OCI-M1 (cell line): ENCODE data around the gene ERN2.
A peak's percentile ranks its signal among the peaks of the same experiment; 100 is the strongest.

Experiments
- DNase-seq: peaks from one replicate; lab custom pipeline; 2025; lab: John Stamatoyannopoulos, UW

ERN2 gene

GRCh38 chr16:23687034-23687808 is 25.8 kb downstream of the ERN2 start:
- DNase-seq = no peak

GRCh38 chr16:23683487-23683886 is 29.5 kb downstream of the ERN2 start:
- DNase-seq = no peak

GRCh38 chr16:23682181-23682580 is 30.8 kb downstream of the ERN2 start:
- no peak for DNase-seq

GRCh38 chr16:23679986-23680336 is 33.1 kb downstream of the ERN2 start:
- DNase-seq = no peak

- peak; percentile 81 for DNase-seq
Measured at GRCh38 chr16:23679274-23679985, 33.6 kb downstream of the ERN2 start.

GRCh38 chr16:23678430-23679273 is 34.4 kb downstream of the ERN2 start, which contains the start of gene PLK1:
PLK1 (plus strand) TSS chr16:23678889; CDS start chr16:23678933, 44 bp downstream.
- peak; percentile 93 for DNase-seq

GRCh38 chr16:23676924-23677480 is 36.0 kb downstream of the ERN2 start:
- no peak for DNase-seq

- no peak for DNase-seq
Measured at GRCh38 chr16:23673971-23674614, 38.9 kb downstream of the ERN2 start.

GRCh38 chr16:23670137-23670776 is 42.8 kb downstream of the ERN2 start:
- DNase-seq = no peak

GRCh38 chr16:23668873-23669272 is 44.1 kb downstream of the ERN2 start:
- no peak for DNase-seq

- DNase-seq = no peak
Measured at GRCh38 chr16:23668225-23668624, 44.8 kb downstream of the ERN2 start.

GRCh38 chr16:23667355-23667659 is 45.7 kb downstream of the ERN2 start:
- no peak for DNase-seq

GRCh38 chr16:23666571-23667354 is 46.3 kb downstream of the ERN2 start:
- no peak for DNase-seq

GRCh38 chr16:23663918-23664317 is 49.1 kb downstream of the ERN2 start:
- DNase-seq = no peak

- DNase-seq = no peak
Measured at GRCh38 chr16:23651943-23652468, 61.0 kb downstream of the ERN2 start.

- no peak for DNase-seq
Measured at GRCh38 chr16:23650674-23651416, 62.2 kb downstream of the ERN2 start.

GRCh38 chr16:23642246-23642774 is 70.7 kb downstream of the ERN2 start:
- no peak for DNase-seq

- DNase-seq = peak; percentile 96
Measured at GRCh38 chr16:23640931-23641765, 71.9 kb downstream of the ERN2 start, which contains the start of the genes DCTN5 and PALB2. DCTN5 (plus strand) TSS chr16:23641466; CDS start chr16:23641543, 77 bp downstream. PALB2 (minus strand) TSS chr16:23641310; CDS start chr16:23641157, 153 bp downstream.
